Keratinocyte (primary cell): ENCODE results near the gene NEUROD2. TPM values are rescaled to one million over a fixed set of nuclear protein-coding genes. Genes with fewer than 3 reads are reported as not detected.

Experiments
- DNase-seq: peaks from one replicate; pipeline ENCODE4 v3.0.0-alpha.2; 2011; ENCODE audit warnings: low read depth, missing footprints, low spot score
- FAIRE-seq: peaks from 2 replicates; lab custom pipeline; 2011; peaks lifted over from hg19 to GRCh38; lab: Jason Lieb, UNC
- H2AFZ ChIP-seq: 2 replicates; pipeline ENCODE4 v1.6.0; 2012; ENCODE audit warnings: low read length, control low read depth, inconsistent platforms; ENCODE audit not compliant: control insufficient read depth
- H3K27ac ChIP-seq: 2 replicates; pipeline ENCODE4 v1.5.1; 2011; ENCODE audit warnings: low read length; ENCODE audit not compliant: control insufficient read depth, insufficient read depth
- H3K27me3 ChIP-seq: 3 replicates; pipeline ENCODE4 v1.6.0; 2011; ENCODE audit warnings: low read length; ENCODE audit not compliant: control insufficient read depth, insufficient read depth; ENCODE audit errors: extremely low read depth
- H3K36me3 ChIP-seq, 2 experiments: 2 replicates in 1 of 2; 3 replicates in 1 of 2; pipeline ENCODE4 v1.5.1; 2011; ENCODE audit warnings: low read length in 2 of 2, mild to moderate bottlenecking in 1 of 2; ENCODE audit not compliant: control insufficient read depth in 2 of 2, insufficient read depth in 2 of 2; ENCODE audit errors: extremely low read depth in 1 of 2
- H3K4me1 ChIP-seq: 3 replicates; pipeline ENCODE4 v1.5.1; 2011; ENCODE audit warnings: low read length; ENCODE audit not compliant: control insufficient read depth, insufficient read depth; ENCODE audit errors: extremely low read depth
- H3K4me2 ChIP-seq: 3 replicates; pipeline ENCODE4 v1.6.0; 2011; ENCODE audit warnings: low read depth, low read length; ENCODE audit not compliant: control insufficient read depth, insufficient read depth; ENCODE audit errors: extremely low read depth
- H3K4me3 ChIP-seq, 3 experiments: fragments of 200-600 bp in 1 of 3; sonication (generic) in 1 of 3; 2 replicates in 2 of 3; 3 replicates in 1 of 3; pipeline ENCODE4 v1.5.1; 2011 to 2016; ENCODE audit warnings: low read length in 3 of 3, mild to moderate bottlenecking in 3 of 3, control low read depth in 2 of 3, inconsistent platforms in 1 of 3, low read depth in 1 of 3, mixed read lengths in 1 of 3, mixed run types in 1 of 3, moderate library complexity in 1 of 3; ENCODE audit not compliant: control insufficient read depth in 2 of 3, insufficient read depth in 2 of 3; ENCODE audit errors: extremely low read depth in 1 of 3
- H3K79me2 ChIP-seq: 2 replicates; pipeline ENCODE4 v1.6.0; 2012; ENCODE audit warnings: low read length; ENCODE audit not compliant: control insufficient read depth, insufficient read depth
- H3K9ac ChIP-seq: 3 replicates; pipeline ENCODE4 v1.6.0; 2011; ENCODE audit warnings: low read length; ENCODE audit not compliant: control insufficient read depth, insufficient read depth; ENCODE audit errors: extremely low read depth
- H3K9me1 ChIP-seq: 3 replicates; pipeline ENCODE4 v1.6.0; 2011; ENCODE audit warnings: low read length; ENCODE audit not compliant: control insufficient read depth, insufficient read depth; ENCODE audit errors: extremely low read depth
- H3K9me3 ChIP-seq: 2 replicates; pipeline ENCODE4 v1.5.1; 2012; ENCODE audit warnings: low read depth, low read length; ENCODE audit not compliant: control insufficient read depth
- H4K20me1 ChIP-seq: 3 replicates; pipeline ENCODE4 v1.6.0; 2011; ENCODE audit warnings: low read length; ENCODE audit not compliant: control insufficient read depth, insufficient read depth; ENCODE audit errors: extremely low read depth
- CTCF ChIP-seq, 3 experiments: IDR thresholded peaks in 1 of 3; conservative IDR thresholded peaks in 1 of 3; optimal IDR thresholded peaks in 1 of 3; 2 replicates in 2 of 3; 3 replicates in 1 of 3; pipeline versions ENCODE3 to v1.5.1; 2011; ENCODE audit warnings: low read length in 3 of 3, mild to moderate bottlenecking in 3 of 3, moderate library complexity in 2 of 3, control low read depth in 1 of 3, inconsistent platforms in 1 of 3; ENCODE audit not compliant: insufficient read depth in 2 of 3; ENCODE audit errors: extremely low read depth in 1 of 3
- EZH2 ChIP-seq: IDR thresholded peaks from one replicate; pipeline ENCODE4 v1.6.1; 2012; ENCODE audit warnings: inconsistent platforms, mild to moderate bottlenecking, low read length, moderate library complexity
- dilution Hi-C: fragments of 300-500 bp; cut with MboI; formaldehyde crosslinking; loops from one replicate; pipeline ENCODE4 v1.7.0; 2020; ENCODE audit warnings: low sequenced_read_pairs; ENCODE audit not compliant: extremely low pct_ligation_motif_present
- polyA plus RNA-seq, 5 experiments: library from polyadenylated mRNA; depleted of rRNA in 3 of 5; stranded (reverse) in 3 of 5; stranded (forward) in 1 of 5; unstranded in 1 of 5; fragments of >200 nt; gene quantifications; 1 replicate in 1 of 5; 2 replicates in 3 of 5; 3 replicates in 1 of 5; pipeline versions ENCODE4 v1.2.1 to v1.2.3, GENCODE V29; 2011 to 2012; ENCODE audit warnings: missing spikeins in 2 of 5, low read depth in 1 of 5, low replicate concordance in 1 of 5

The NEUROD2 gene
- polyA plus RNA-seq, 1 donor (not counting 4 experiments of a cell fraction or from before 2014, with no cell fraction given): not detected

GRCh38 chr17:39652587-39653315 lies 45.0 kb upstream of the NEUROD2 start:
- Histone ChIP-seq H3K27ac (no peak overlapping the region), H3K4me1 (no peaks in the 10 kb centered on the region), H3K9me1 (no peaks in the 10 kb centered on the region), H3K36me3 (peaks cover 4 to 5% of the 10 kb centered on the region in 2 experiments), H3K27me3 (no peaks in the 10 kb centered on the region), H4K20me1 (peaks cover 3% of the 10 kb centered on the region), H3K79me2 (no peaks in the 10 kb centered on the region), H3K9me3 (no peaks in the 10 kb centered on the region), H2AFZ (no peak overlapping the region), H3K4me3 (no peak overlapping the region), H3K4me2 (no peak overlapping the region), H3K9ac (no peak overlapping the region)
- dilution Hi-C loops: no loop called here
- TF ChIP-seq EZH2 (no peak), CTCF (optimal IDR thresholded peaks at IDR 0.05 in 1 of 3, IDR thresholded peaks at IDR 0.05 in 1 of 3, conservative IDR thresholded peaks at IDR 0.05 in 1 of 3; ENCODE audit: extremely low read depth in 1 of 3, insufficient read depth in 2 of 3, low read length in 3 of 3) (no peak)
- no peak for DNase-seq
- FAIRE-seq: no peak

- Histone ChIP-seq H3K4me2 (no peak overlapping the region), H3K27me3 (no peaks in the 10 kb centered on the region), H3K4me1 (no peaks in the 10 kb centered on the region), H3K4me3 (no peak overlapping the region), H3K27ac (no peak overlapping the region), H2AFZ (no peak overlapping the region), H3K9ac (no peak overlapping the region), H3K36me3 (peaks cover 0 to 5% of the 10 kb centered on the region in 2 experiments), H3K79me2 (no peaks in the 10 kb centered on the region), H3K9me3 (no peaks in the 10 kb centered on the region), H4K20me1 (peaks cover 6% of the 10 kb centered on the region), H3K9me1 (no peaks in the 10 kb centered on the region)
- DNase-seq: no peak
- no peak for TF ChIP-seq EZH2
- no peak for TF ChIP-seq CTCF (optimal IDR thresholded peaks at IDR 0.05 in 1 of 3, IDR thresholded peaks at IDR 0.05 in 1 of 3, conservative IDR thresholded peaks at IDR 0.05 in 1 of 3; ENCODE audit: extremely low read depth in 1 of 3, insufficient read depth in 2 of 3, low read length in 3 of 3)
- dilution Hi-C loops: no loop called here
- no peak for FAIRE-seq
These were observed 44.3 kb upstream of the NEUROD2 start for GRCh38 chr17:39651923-39652586.
